ENCODE data around the gene OR1F1.
"Not testable (repeated sequence)": the region's sequence is repeated elsewhere in the genome, so short reads cannot be mapped to it uniquely, and the experiment has no call there.

OR1F1 gene

GRCh38 chr16:3150346-3151218 lies 37.4 kb upstream of the OR1F1 start:
- peak; percentile 93 for DNase-seq (ENCODE audit: low read depth)

- DNase-seq (ENCODE audit: low read depth) = no peak
Measured at GRCh38 chr16:3152027-3152276, 36.1 kb upstream of the OR1F1 start.

GRCh38 chr16:3152277-3152990 lies 35.6 kb upstream of the OR1F1 start:
- peak; percentile 91 for DNase-seq (ENCODE audit: low read depth)

- no peak for DNase-seq (ENCODE audit: low read depth)
Measured at GRCh38 chr16:3152991-3153368, 35.0 kb upstream of the OR1F1 start.

- DNase-seq (ENCODE audit: low read depth) = no peak
Measured at GRCh38 chr16:3155181-3155580, 32.8 kb upstream of the OR1F1 start.

- DNase-seq (ENCODE audit: low read depth) = no peak
Measured at GRCh38 chr16:3155972-3156371, 32.0 kb upstream of the OR1F1 start.

GRCh38 chr16:3157229-3158025 lies 30.6 kb upstream of the OR1F1 start:
- peak; percentile 96 for DNase-seq (ENCODE audit: low read depth)

- peak; percentile 46 for DNase-seq (ENCODE audit: low read depth)
Measured at GRCh38 chr16:3158026-3158509, 29.9 kb upstream of the OR1F1 start.

- peak; percentile 93 for DNase-seq (ENCODE audit: low read depth)
Measured at GRCh38 chr16:3158510-3159314, 29.3 kb upstream of the OR1F1 start.

- no peak for DNase-seq (ENCODE audit: low read depth)
Measured at GRCh38 chr16:3161235-3162018, 26.6 kb upstream of the OR1F1 start.

GRCh38 chr16:3164121-3164991 lies 23.6 kb upstream of the OR1F1 start:
- DNase-seq (ENCODE audit: low read depth) = no peak

- no peak for DNase-seq (ENCODE audit: low read depth)
Measured at GRCh38 chr16:3165111-3165822, 22.7 kb upstream of the OR1F1 start.

- DNase-seq (ENCODE audit: low read depth) = no peak
Measured at GRCh38 chr16:3166505-3166886, 21.5 kb upstream of the OR1F1 start.

GRCh38 chr16:3168729-3169128 lies 19.3 kb upstream of the OR1F1 start:
- not testable (repeated sequence) for DNase-seq (ENCODE audit: low read depth)

- DNase-seq (ENCODE audit: low read depth) = no peak
Measured at GRCh38 chr16:3170440-3171180, 17.4 kb upstream of the OR1F1 start.

- no peak for DNase-seq (ENCODE audit: low read depth)
Measured at GRCh38 chr16:3171181-3171854, 16.7 kb upstream of the OR1F1 start.

GRCh38 chr16:3171855-3172593 lies 16.0 kb upstream of the OR1F1 start:
- peak; percentile 68 for DNase-seq (ENCODE audit: low read depth)
